B cell (primary cell): ENCODE results near the gene CHSY3. TPM values are rescaled to one million over a fixed set of nuclear protein-coding genes. Genes with fewer than 3 reads are reported as not detected.

Experiments used
- ATAC-seq: fragments of 200-7000 bp; cut with Tn5 transposase; one replicate; pipeline ENCODE4 v1.10.0; 2021; ENCODE audit warnings: low read depth, mild to moderate bottlenecking, moderate number of reproducible peaks, moderate library complexity
- CTCF ChIA-PET: fragments of 350-600 bp; sonication (Branson Sonifier 250); formaldehyde crosslinking; loops from one replicate; lab custom pipeline; 2021; ENCODE audit warnings: antibody characterized with exemption, inconsistent platforms; lab: Charles Lee
- POLR2A ChIA-PET: fragments of 350-600 bp; sonication (Branson Sonifier 250); formaldehyde crosslinking; loops from one replicate; lab custom pipeline; 2021; ENCODE audit warnings: antibody characterized with exemption; lab: Charles Lee
- DNase-seq: peaks from one replicate; pipeline ENCODE4 v3.0.0; 2013
- H2AFZ ChIP-seq: 2 replicates; pipeline ENCODE4 v1.6.1; 2012; ENCODE audit warnings: mild to moderate bottlenecking, low read depth, low read length; ENCODE audit not compliant: insufficient read depth, poor library complexity, severe bottlenecking
- H3K27ac ChIP-seq, 2 donors: 1 replicate in 1 of 2; 2 replicates in 1 of 2; pipeline ENCODE4 v1.5.1; 2012 to 2013; ENCODE audit warnings: low read length in 2 of 2, mild to moderate bottlenecking in 2 of 2, moderate library complexity in 1 of 2
- H3K27me3 ChIP-seq, 4 experiments: fragments of 200-600 bp in 1 of 4; sonication (generic) in 1 of 4; replicated peaks in 1 of 4; 1 replicate in 2 of 4; 2 replicates in 2 of 4; pipeline versions ENCODE4 v1.6.1 to v1.7.0; 2013 to 2016; ENCODE audit warnings: low read length in 3 of 4, mild to moderate bottlenecking in 2 of 4, mixed read lengths in 1 of 4, moderate library complexity in 1 of 4; ENCODE audit not compliant: insufficient read depth in 4 of 4, control insufficient read depth in 3 of 4; ENCODE audit errors: control extremely low read depth in 1 of 4
- H3K36me3 ChIP-seq, 2 experiments: replicated peaks in 1 of 2; 1 replicate in 1 of 2; 2 replicates in 1 of 2; pipeline versions ENCODE4 v1.6.1 to v1.7.1; 2013; ENCODE audit warnings: low read length in 1 of 2; ENCODE audit not compliant: insufficient read depth in 2 of 2, control insufficient read depth in 1 of 2; ENCODE audit errors: control extremely low read depth in 1 of 2, extremely low read depth in 1 of 2
- H3K4me1 ChIP-seq, 2 donors: fragments of 200-600 bp in 1 of 2; sonication (generic) in 1 of 2; 1 replicate in 1 of 2; 2 replicates in 1 of 2; pipeline versions ENCODE4 v1.5.1 to v1.6.1; 2013 to 2017; ENCODE audit warnings: low read length in 2 of 2; ENCODE audit not compliant: control insufficient read depth in 2 of 2, insufficient read depth in 2 of 2
- H3K4me2 ChIP-seq: replicated peaks from 2 replicates; pipeline ENCODE3; 2012; ENCODE audit warnings: mild to moderate bottlenecking, low read depth, low read length; ENCODE audit not compliant: poor library complexity, severe bottlenecking
- H3K4me3 ChIP-seq, 5 experiments: fragments of 200-600 bp in 1 of 5; sonication (generic) in 1 of 5; 1 replicate in 3 of 5; 2 replicates in 2 of 5; pipeline versions ENCODE4 v1.5.1 to v1.7.0; 2011 to 2016; ENCODE audit warnings: low read length in 4 of 5, mild to moderate bottlenecking in 4 of 5, low read depth in 2 of 5, control low read depth in 1 of 5, moderate library complexity in 1 of 5; ENCODE audit not compliant: insufficient read depth in 1 of 5; ENCODE audit errors: control extremely low read depth in 1 of 5, extremely low read depth in 1 of 5
- H3K79me2 ChIP-seq: fragments of 200-600 bp; sonication (generic); one replicate; pipeline ENCODE4 v1.6.0; 2016; ENCODE audit warnings: low read length; ENCODE audit not compliant: control insufficient read depth, insufficient read depth
- H3K9ac ChIP-seq: fragments of 200-600 bp; sonication (generic); 2 replicates; pipeline ENCODE4 v1.6.1; 2017; ENCODE audit warnings: mild to moderate bottlenecking, low read length, moderate library complexity
- H3K9me3 ChIP-seq, 3 donors: one replicate each; pipeline versions ENCODE4 v1.6.1 to v1.7.1; 2013; ENCODE audit warnings: low read length in 2 of 3; ENCODE audit not compliant: control insufficient read depth in 2 of 3, insufficient read depth in 1 of 3; ENCODE audit errors: control extremely low read depth in 1 of 3
- H4K20me1 ChIP-seq: 2 replicates; pipeline ENCODE4 v1.6.0; 2012; ENCODE audit warnings: mild to moderate bottlenecking, low read length; ENCODE audit not compliant: insufficient read depth, control insufficient read depth, poor library complexity, severe bottlenecking
- H3K27ac Mint-ChIP-seq: one replicate; pipeline ENCODE4 v1.8.0; 2021; ENCODE audit warnings: mixed read lengths
- H3K27me3 Mint-ChIP-seq: one replicate; pipeline ENCODE4 v1.8.0; 2021; ENCODE audit warnings: mixed read lengths
- H3K4me1 Mint-ChIP-seq: one replicate; pipeline ENCODE4 v1.8.0; 2021; ENCODE audit warnings: mixed read lengths
- H3K4me3 Mint-ChIP-seq: one replicate; pipeline ENCODE4 v1.8.0; 2021; ENCODE audit warnings: mixed read lengths
- H3K9me3 Mint-ChIP-seq: one replicate; pipeline ENCODE4 v1.8.0; 2022; ENCODE audit warnings: mixed read lengths; ENCODE audit not compliant: insufficient read depth
- CTCF ChIP-seq: fragments of 200-600 bp; IDR thresholded peaks from one replicate; pipeline ENCODE4 v1.8.0; 2022; ENCODE audit warnings: antibody characterized with exemption, mild to moderate bottlenecking
- EZH2 ChIP-seq: IDR thresholded peaks from 2 replicates; pipeline ENCODE4 v1.6.1; 2012; ENCODE audit warnings: borderline replicate concordance, low read depth, mild to moderate bottlenecking, moderate library complexity, low read length; ENCODE audit not compliant: insufficient read depth, poor library complexity, severe bottlenecking
- WGBS: methylation state at CpG from one replicate; pipeline ENCODE4 v1.1.5; 2013; ENCODE audit warnings: missing lambda C conversion rate; ENCODE audit not compliant: insufficient coverage; 5-methylcytosine and 5-hydroxymethylcytosine counted together
- intact Hi-C: fragments of 100-400 bp; cut with micrococcal nuclease; formaldehyde crosslinking; loops from one replicate; pipeline ENCODE4 v1.10.0; 2022
- polyA plus RNA-seq: library from polyadenylated mRNA; depleted of rRNA; stranded (reverse); fragments of >200 nt; gene quantifications from 2 replicates; pipeline ENCODE4 v1.2.3, GENCODE V29; 2012
- total RNA-seq, 2 donors: library from RNA; stranded (reverse); fragments of 120-200 nt in 1 of 2; gene quantifications; 1 replicate in 1 of 2; 2 replicates in 1 of 2; pipeline versions ENCODE4 v1.2.3 to v1.2.4, GENCODE V29; 2013 to 2022

Gene CHSY3
- total and polyA plus RNA-seq, 2 donors (not counting 1 experiment from before 2014, with no cell fraction given) = not detected

GRCh38 chr5:130021876-130022275 is 117.6 kb downstream of the CHSY3 start:
- no peak for DNase-seq
- H3K27me3 Mint-ChIP-seq = no peaks in the 10 kb centered on the region
- Histone ChIP-seq H3K4me2 (no peak overlapping the region), H3K27me3 (no peaks in the 10 kb centered on the region), H3K9me3 (peaks cover 0 to 2% (median 0%) of the 10 kb centered on the region in 3 donors), H3K4me3 (no peak overlapping the region), H3K9ac (no peak overlapping the region), H2AFZ (no peak overlapping the region), H3K36me3 (no peaks in the 10 kb centered on the region), H3K4me1 (no peaks in the 10 kb centered on the region), H3K27ac (no peak overlapping the region), H3K79me2 (no peaks in the 10 kb centered on the region), H4K20me1 (no peaks in the 10 kb centered on the region)
- no CpG with 5 or more reads among the region's 4 CpGs for whole genome bisulfite sequencing
- no peak overlapping the region for H3K27ac Mint-ChIP-seq
- no peak for ATAC-seq
- intact Hi-C loops = no loop called here
- TF ChIP-seq CTCF (no peak), EZH2 (no peak)
- CTCF ChIA-PET = no interaction called here
- POLR2A ChIA-PET = no interaction called here
- no peak overlapping the region for H3K4me3 Mint-ChIP-seq
- H3K9me3 Mint-ChIP-seq = no peaks in the 10 kb centered on the region
- no peaks in the 10 kb centered on the region for H3K4me1 Mint-ChIP-seq

- no peak for ATAC-seq
- Histone ChIP-seq H3K9ac (no peak overlapping the region), H3K27me3 (no peaks in the 10 kb centered on the region), H4K20me1 (no peaks in the 10 kb centered on the region), H3K4me1 (no peaks in the 10 kb centered on the region), H3K27ac (no peak overlapping the region), H3K9me3 (peaks cover 0 to 2% (median 0%) of the 10 kb centered on the region in 3 donors), H3K4me3 (no peak overlapping the region), H3K36me3 (no peaks in the 10 kb centered on the region), H3K79me2 (no peaks in the 10 kb centered on the region), H2AFZ (no peak overlapping the region), H3K4me2 (no peak overlapping the region)
- POLR2A ChIA-PET = no interaction called here
- Mint-ChIP-seq H3K4me3 (no peak overlapping the region), H3K9me3 (no peaks in the 10 kb centered on the region), H3K27ac (no peak overlapping the region), H3K27me3 (no peaks in the 10 kb centered on the region), H3K4me1 (no peaks in the 10 kb centered on the region)
- CTCF ChIA-PET = no interaction called here
- TF ChIP-seq CTCF (no peak), EZH2 (no peak)
- intact Hi-C loops = no loop called here
- no CpG with 5 or more reads among the region's 3 CpGs for whole genome bisulfite sequencing
- no peak for DNase-seq
Measured at GRCh38 chr5:130023604-130024003, 119.3 kb downstream of the CHSY3 start.
